GM18526 (cell line): ENCODE measurements around the gene STRN4.

ENCODE experiments used
- POLR2A ChIP-seq: IDR thresholded peaks from 3 replicates; pipeline ENCODE4 v1.6.1; 2011; ENCODE audit not compliant: insufficient read length; ENCODE audit errors: extremely low read depth

The STRN4 gene

GRCh38 chr19:46714444-46715106 lies 31.7 kb downstream of the STRN4 start:
- peak; percentile 55 for TF ChIP-seq POLR2A

DNA sequence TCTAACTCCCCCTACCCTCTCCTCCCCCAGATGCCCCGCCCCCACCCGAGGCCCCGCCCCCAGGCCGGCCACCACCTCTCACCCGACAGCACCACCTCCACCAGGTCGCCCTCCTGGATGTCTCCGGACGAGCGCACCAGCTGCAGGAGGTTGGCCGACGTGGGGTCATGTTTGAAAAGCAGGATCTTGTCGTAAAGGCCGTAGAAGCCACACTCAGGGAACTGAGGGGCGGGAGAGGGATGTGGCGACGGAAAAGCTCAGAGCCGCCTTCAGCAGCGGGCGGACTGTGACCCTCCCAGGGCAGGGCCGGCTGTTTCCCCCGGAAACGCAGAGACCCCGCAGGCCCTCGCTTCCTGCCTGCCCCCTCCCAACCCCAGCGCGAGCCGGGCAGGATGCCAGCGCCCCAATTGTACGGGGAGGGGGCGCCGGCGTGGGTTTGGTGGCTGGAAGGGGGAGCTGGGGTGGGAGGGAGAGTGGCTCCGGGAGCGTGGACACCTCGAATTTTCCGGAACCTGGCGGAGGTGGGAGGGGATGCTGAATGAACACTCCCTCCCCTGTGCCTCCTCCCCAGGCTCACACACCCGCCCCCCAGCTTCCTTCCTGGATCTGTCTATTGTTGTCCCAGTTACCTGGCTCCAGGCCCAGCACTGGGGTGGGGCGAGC lies 32.3 kb downstream of the STRN4 start:
- peak; percentile 24 for TF ChIP-seq POLR2A

DNA sequence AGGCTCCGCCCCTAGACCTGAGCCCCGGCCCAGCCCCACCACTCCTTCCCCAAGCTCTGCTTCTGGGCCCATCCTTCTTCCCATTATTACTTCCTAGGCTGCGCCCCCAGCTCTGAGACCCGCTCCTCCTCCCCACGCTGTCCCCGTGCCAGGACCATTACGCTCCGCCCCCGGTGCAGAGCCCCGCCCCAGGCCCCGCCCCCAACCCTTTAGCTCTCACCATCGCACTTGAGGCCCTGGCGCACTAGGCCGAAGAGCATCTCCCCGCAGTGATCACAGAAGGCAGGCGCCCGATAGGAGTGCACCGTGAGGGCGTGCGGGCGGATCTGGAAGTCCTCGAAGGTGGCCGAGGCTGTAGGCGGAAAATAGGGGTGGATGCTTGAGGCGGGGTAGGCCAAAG lies 35.6 kb downstream of the STRN4 start:
- no peak for TF ChIP-seq POLR2A

DNA sequence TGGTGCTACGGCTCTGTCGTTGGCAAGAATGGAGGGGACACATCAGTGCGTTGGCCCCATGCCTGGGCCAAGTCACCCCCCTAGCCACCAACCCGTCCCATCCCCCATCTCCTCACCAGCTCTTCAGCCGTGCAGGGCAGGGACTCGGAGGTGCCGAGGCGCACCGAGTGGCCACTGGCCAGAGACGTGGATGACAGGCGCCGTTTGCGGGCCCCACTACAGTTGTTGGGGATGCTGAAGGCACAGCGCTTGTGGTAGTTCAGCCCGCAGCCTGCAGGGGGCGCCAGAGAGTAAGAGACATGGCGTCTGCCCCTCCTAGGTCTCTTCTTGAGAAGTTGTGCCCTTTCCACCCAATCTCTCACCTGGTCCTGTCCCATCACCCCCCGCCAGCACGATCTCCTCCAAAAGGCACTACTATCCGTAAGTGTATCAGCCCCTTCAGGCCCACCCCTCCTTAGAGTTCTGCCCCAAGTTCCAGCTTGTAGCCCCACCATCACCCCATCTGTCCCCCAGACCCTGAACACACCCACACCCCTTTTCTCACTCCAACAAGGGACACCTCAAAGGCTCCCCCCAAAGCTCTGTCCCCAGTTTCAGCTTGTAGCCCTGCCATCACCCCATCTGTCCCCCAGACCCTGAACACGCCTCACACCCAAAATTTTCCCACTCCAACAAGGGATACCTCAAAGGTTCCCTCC lies 41.7 kb downstream of the STRN4 start:
- TF ChIP-seq POLR2A: peak; percentile 23

- no peak for TF ChIP-seq POLR2A
Measured at GRCh38 chr19:46700704-46701103, 45.5 kb downstream of the STRN4 start.

- no peak for TF ChIP-seq POLR2A
Measured at GRCh38 chr19:46698395-46699321, 47.6 kb downstream of the STRN4 start.

GRCh38 chr19:46697204-46697960 lies 48.9 kb downstream of the STRN4 start:
- no peak for TF ChIP-seq POLR2A

GRCh38 chr19:46696866-46697203 lies 49.4 kb downstream of the STRN4 start:
- TF ChIP-seq POLR2A: no peak

- no peak for TF ChIP-seq POLR2A
Measured at GRCh38 chr19:46696052-46696451, 50.2 kb downstream of the STRN4 start.

DNA sequence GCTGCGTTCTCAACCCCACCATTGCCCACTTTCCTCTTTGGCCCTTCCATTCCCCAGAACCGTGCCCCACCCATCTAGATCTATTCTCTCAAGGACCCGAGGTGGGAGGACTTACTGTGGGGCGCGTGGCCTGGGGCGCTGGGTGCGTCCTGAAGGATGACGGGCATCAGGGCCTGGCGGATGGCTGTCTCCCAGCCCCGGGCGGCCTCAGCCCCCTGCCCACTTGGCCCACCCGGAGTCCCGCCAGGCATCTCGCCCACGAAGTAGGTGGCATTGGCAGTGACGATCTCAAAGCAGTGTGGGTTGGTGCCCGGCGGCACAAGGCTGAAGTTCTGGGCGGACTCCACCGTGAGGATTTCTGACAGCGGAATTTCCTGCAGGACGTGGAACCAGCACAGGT lies 52.5 kb downstream of the STRN4 start:
- no peak for TF ChIP-seq POLR2A

DNA sequence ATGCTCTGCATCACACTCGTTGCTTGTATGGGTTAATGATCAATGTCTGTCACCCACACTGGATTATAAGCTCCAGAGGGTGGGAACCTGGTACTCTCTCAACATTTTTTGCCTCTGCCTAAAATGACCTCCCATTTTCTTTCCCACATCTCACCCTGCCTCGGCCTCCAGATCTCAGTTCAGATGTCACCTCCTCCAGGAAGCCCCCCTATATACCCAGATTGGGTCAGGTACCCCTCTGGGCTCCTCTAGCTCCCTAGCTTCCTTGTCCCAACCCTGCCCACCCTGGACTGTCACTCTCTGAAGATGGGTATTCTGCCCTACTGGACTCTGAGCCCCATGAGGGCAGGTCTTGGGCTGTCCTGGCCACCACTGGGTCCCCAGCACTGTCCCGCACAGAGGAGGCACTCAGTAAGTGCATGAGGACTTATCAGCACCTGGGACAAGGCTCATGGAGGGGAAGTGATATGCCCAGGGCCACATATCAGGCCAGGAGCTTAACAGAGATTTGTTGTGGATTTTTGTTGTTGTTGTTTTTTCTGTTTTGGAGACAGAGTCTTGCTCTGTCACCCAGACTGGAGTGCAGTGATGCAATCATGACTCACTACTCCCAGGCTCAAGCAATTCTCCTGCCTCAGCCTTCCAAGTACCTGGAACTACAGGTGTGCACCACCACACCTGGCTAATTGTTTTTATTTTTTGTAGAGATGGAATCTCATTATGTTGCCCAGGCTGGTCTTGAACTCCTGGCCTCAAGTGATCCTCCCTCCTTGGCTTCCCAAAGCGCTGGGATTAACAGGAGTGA lies 53.1 kb downstream of the STRN4 start:
- no peak for TF ChIP-seq POLR2A

- no peak for TF ChIP-seq POLR2A
Measured at GRCh38 chr19:46691948-46692347, 54.3 kb downstream of the STRN4 start.

GRCh38 chr19:46691104-46691503 lies 55.1 kb downstream of the STRN4 start:
- no peak for TF ChIP-seq POLR2A

- TF ChIP-seq POLR2A: no peak
Measured at GRCh38 chr19:46689358-46689757, 56.9 kb downstream of the STRN4 start.
